Bronchial epithelial cell (primary cell): ENCODE measurements around the gene LMF2. TPM values are rescaled to one million over a fixed set of nuclear protein-coding genes. Genes with fewer than 3 reads are reported as not detected.

Experiments
- DNase-seq: peaks from one replicate; pipeline ENCODE4 v3.0.0-alpha.2; 2010; ENCODE audit warnings: low read depth
- FAIRE-seq: peaks from 2 replicates; lab custom pipeline; 2011; peaks lifted over from hg19 to GRCh38; lab: Jason Lieb, UNC
- H3K27me3 ChIP-seq: 2 replicates; pipeline ENCODE4 v1.5.1; 2011; ENCODE audit warnings: low read length; ENCODE audit not compliant: control insufficient read depth, insufficient read depth
- H3K36me3 ChIP-seq: 2 replicates; pipeline ENCODE4 v1.5.1; 2011; ENCODE audit warnings: low read length; ENCODE audit not compliant: control insufficient read depth, insufficient read depth
- H3K4me3 ChIP-seq: 2 replicates; pipeline ENCODE4 v1.5.1; 2011; ENCODE audit warnings: mild to moderate bottlenecking, low read depth, low read length, control low read depth
- CTCF ChIP-seq: IDR thresholded peaks from 2 replicates; pipeline ENCODE4 v1.5.1; 2011; ENCODE audit warnings: mild to moderate bottlenecking, moderate library complexity, low read length, control low read depth, inconsistent platforms; ENCODE audit not compliant: insufficient read depth, severe bottlenecking
- total RNA-seq: library from RNA; depleted of rRNA; stranded (reverse); fragments of >200 nt; gene quantifications from 2 replicates; pipeline ENCODE4 v1.2.1, GENCODE V29; 2014

The LMF2 gene
- total RNA-seq, 1 donor from 2014 or later: 10.3 TPM

GRCh38 chr22:50477923-50478322 is 29.6 kb downstream of the LMF2 start:
- no peak for TF ChIP-seq CTCF
- H3K36me3 ChIP-seq: peaks cover 8% of the 10 kb centered on the region
- FAIRE-seq: no peak
- H3K27me3 ChIP-seq: no peaks in the 10 kb centered on the region
- no peak overlapping the region for H3K4me3 ChIP-seq
- no peak for DNase-seq

- FAIRE-seq: peak; percentile 55
Measured at GRCh38 chr22:50476868-50477267, 30.6 kb downstream of the LMF2 start.

GRCh38 chr22:50475652-50476002 is 31.9 kb downstream of the LMF2 start:
- DNase-seq (no peak), FAIRE-seq (no peak)
- no peaks in the 10 kb centered on the region for H3K27me3 ChIP-seq
- no peak for TF ChIP-seq CTCF
- no peak overlapping the region for H3K4me3 ChIP-seq
- peaks cover 8% of the 10 kb centered on the region for H3K36me3 ChIP-seq

More at GRCh38 chr22:50476868-50477267, 30.6 kb downstream of the LMF2 start:
- Histone ChIP-seq H3K4me3 (no peak overlapping the region), H3K27me3 (no peaks in the 10 kb centered on the region), H3K36me3 (peaks cover 8% of the 10 kb centered on the region)
- TF ChIP-seq CTCF: no peak
- peak; percentile 28 for DNase-seq

DNA sequence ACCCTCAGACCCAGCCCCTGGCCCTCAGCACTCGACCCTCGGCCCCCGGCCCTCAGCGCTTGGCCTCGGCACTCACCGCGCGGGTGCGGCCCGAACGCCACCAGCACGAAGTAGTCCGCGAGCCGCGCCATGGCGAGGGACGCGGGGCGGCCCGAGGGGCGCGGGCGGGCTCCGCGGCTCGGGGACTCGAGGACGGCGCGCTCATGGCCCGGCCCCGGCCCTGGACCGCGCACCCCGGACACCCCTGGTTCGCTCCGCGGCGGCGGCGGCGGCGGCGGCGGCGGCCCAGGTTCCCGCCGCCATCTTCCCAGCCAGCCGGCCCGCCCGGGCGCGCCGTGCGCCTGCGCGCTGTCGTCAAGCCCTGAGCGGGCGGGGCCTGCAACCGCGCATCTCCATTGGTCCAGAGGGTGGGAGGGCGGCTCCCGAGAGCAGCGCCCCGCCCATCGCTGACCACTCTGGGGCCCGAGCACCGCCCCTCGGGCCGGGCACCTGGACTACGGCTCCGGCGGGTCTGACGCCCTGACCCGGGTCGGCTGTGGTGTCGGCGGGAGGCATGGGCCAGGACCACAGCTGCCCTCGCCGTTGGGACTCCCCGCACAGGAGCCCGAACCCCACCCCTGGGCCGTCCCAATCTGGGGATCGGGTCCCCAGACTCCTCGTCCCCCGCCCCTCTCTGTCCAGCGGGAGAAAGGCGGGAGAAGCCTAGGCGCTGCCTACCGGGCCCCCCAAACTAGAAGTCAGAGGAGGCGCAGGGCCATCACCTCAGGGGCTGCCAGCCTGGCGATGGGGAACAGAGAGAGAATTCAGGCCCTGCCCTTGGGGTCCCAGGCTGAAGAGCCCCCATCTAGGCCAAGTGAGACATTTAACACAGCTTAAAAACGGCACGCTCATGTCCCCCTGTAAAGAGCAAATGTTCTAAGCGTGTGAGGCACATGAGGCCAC is 32.5 kb downstream of the LMF2 start, which contains the start of gene SBF1:
Gene SBF1 (minus strand): TSS at position 326 of the 942 bp plus-strand sequence. CDS start 195 bp downstream, at position 131.
- FAIRE-seq (no peak), DNase-seq (peak; percentile 70)
- Histone ChIP-seq H3K27me3 (no peaks in the 10 kb centered on the region), H3K36me3 (peaks cover 8% of the 10 kb centered on the region), H3K4me3 (peak within 1 kb of the TSS; percentile 63)
- TF ChIP-seq CTCF: no peak

DNA sequence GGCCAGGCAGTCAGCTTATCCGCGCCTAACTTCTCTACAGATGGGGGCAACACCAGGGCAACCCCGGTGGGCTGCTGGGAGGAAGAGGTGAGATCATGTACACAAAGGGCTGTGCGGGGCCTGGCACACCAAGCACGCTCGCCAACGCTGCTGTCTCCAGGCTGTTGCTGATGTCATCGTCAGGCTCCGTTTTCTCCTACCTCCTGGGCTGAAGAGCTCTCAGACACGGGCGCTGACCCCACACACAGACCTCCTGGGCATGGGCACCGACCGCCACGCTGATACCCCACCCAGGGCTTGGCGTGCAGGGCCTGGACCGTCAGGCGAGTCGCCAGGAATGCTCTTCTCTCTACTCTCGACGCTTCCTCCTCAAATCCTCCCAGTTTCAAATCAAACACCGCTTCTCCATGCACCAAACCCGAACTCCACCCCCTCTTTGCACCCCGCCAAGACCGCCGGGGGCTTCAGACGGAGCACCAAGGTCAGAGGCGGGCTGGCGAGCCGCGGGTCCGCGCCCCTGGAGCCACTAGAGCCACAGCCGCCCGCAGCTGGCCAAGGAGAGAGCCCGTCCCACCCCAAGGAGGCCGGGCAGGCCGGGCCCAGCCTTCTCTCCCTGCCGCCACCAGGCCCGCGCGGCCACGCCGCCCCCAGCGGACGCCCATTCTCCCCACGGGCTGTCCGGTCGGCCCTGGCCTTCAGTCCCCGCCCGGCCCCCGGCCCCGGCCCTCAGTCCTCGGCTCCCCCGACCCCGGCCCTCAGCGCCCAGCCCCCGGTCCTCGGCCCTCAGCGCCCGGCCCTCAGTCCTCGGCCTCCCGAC is 33.4 kb downstream of the LMF2 start:
- Histone ChIP-seq H3K27me3 (no peaks in the 10 kb centered on the region), H3K4me3 (peak overlapping the region; percentile 63), H3K36me3 (peaks cover 8% of the 10 kb centered on the region)
- no peak for FAIRE-seq
- DNase-seq: peak; percentile 40
- TF ChIP-seq CTCF: no peak
